Activated T-cell treated with anti-CD3 and anti-CD28 coated beads, Interleukin-2, amount 50 U/mL, for 1 hour (primary cell): Measurements from ENCODE around the gene ENDOU.
"Not testable (repeated sequence)": the region's sequence is repeated elsewhere in the genome, so short reads cannot be mapped to it uniquely, and the experiment has no call there.

Experiments
- DNase-seq: peaks from one replicate; pipeline ENCODE4 v3.0.0-alpha.2; 2020

The ENDOU gene

DNA sequence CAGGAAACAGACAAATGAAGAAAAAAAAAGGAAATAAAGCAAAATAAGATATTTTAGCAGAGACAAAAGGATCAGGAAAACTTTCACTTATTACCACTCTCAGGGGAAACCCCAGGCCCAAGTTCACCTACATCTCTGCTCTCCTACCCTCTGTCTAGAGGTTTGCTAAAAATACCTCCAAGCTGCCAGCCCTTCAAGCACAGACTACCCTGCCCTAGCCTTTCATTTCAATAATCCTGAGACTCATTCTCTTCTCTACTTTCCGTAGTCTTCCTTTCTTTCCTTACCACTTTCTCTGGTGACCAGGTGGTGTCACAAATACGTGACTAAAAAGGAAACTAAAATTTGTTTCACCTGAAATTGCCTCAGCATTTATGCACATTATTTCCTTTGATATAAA, 53.2 kb downstream of the ENDOU start:
- DNase-seq: no peak

DNA sequence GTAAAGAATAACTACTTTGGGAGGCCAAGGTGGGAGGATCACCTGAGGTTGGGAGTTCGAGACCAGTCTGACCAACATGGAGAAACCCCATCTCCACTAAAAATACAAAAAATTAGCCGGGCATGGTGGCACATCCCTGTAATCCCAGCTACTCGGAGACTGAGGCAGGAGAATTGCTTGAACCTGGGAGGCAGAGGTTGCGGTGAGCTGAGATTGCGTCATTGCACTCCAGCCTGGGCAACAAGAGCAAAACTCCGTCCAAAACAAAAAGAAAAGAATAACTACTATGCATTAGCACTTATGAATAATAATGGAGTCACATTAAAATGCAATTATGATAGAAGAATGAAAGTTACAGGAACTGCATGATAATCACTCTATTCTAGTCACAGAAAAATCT, 57.4 kb downstream of the ENDOU start:
- not testable (repeated sequence) for DNase-seq
